Measurements from ENCODE around the gene TUNAR.

TUNAR gene

GRCh38 chr14:95831041-95831440 lies 45.6 kb upstream of the TUNAR start:
- no peaks in the 10 kb centered on the region for H3K36me3 ChIP-seq (ENCODE audit: control insufficient read depth, insufficient read depth, low read length)
- no peaks in the 10 kb centered on the region for H3K9me3 ChIP-seq (ENCODE audit: control insufficient read depth, low read length)
- no peak overlapping the region for H3K4me3 ChIP-seq (ENCODE audit: low read depth, low read length)
- TF ChIP-seq CTCF (IDR thresholded peaks at IDR 0.05): no peak
- peak overlapping the region; percentile 48 for H3K27ac ChIP-seq
- H3K9ac ChIP-seq: no peak overlapping the region
- H3K27me3 ChIP-seq (ENCODE audit: control insufficient read depth, insufficient read depth, low read length): no peaks in the 10 kb centered on the region
- H2AFZ ChIP-seq: peak overlapping the region; percentile 68
- no peak overlapping the region for H3K4me2 ChIP-seq (ENCODE audit: low read length)
- H3K79me2 ChIP-seq: no peaks in the 10 kb centered on the region
- H3K4me1 ChIP-seq: peaks cover 34% of the 10 kb centered on the region

- Histone ChIP-seq H3K4me3 (ENCODE audit: low read depth, low read length) (no peak overlapping the region), H2AFZ (peak overlapping the region; percentile 68), H3K9me3 (ENCODE audit: control insufficient read depth, low read length) (no peaks in the 10 kb centered on the region), H3K27me3 (ENCODE audit: control insufficient read depth, insufficient read depth, low read length) (no peaks in the 10 kb centered on the region), H3K79me2 (no peaks in the 10 kb centered on the region), H3K9ac (no peak overlapping the region), H3K36me3 (ENCODE audit: control insufficient read depth, insufficient read depth, low read length) (no peaks in the 10 kb centered on the region), H3K27ac (peak overlapping the region; percentile 48), H3K4me2 (ENCODE audit: low read length) (no peak overlapping the region), H3K4me1 (peaks cover 34% of the 10 kb centered on the region)
- TF ChIP-seq CTCF (IDR thresholded peaks at IDR 0.05): no peak
These were observed 45.2 kb upstream of the TUNAR start for GRCh38 chr14:95831468-95831867.

- H3K79me2 ChIP-seq: no peaks in the 10 kb centered on the region
- no peak overlapping the region for H3K4me3 ChIP-seq (ENCODE audit: low read depth, low read length)
- H3K9ac ChIP-seq: no peak overlapping the region
- peak overlapping the region; percentile 48 for H3K27ac ChIP-seq
- peak overlapping the region; percentile 68 for H2AFZ ChIP-seq
- no peaks in the 10 kb centered on the region for H3K27me3 ChIP-seq (ENCODE audit: control insufficient read depth, insufficient read depth, low read length)
- no peak for TF ChIP-seq CTCF (IDR thresholded peaks at IDR 0.05)
- H3K4me2 ChIP-seq (ENCODE audit: low read length): no peak overlapping the region
- no peaks in the 10 kb centered on the region for H3K9me3 ChIP-seq (ENCODE audit: control insufficient read depth, low read length)
- peaks cover 34% of the 10 kb centered on the region for H3K4me1 ChIP-seq
- no peaks in the 10 kb centered on the region for H3K36me3 ChIP-seq (ENCODE audit: control insufficient read depth, insufficient read depth, low read length)
These were observed 44.6 kb upstream of the TUNAR start for GRCh38 chr14:95832012-95832411.

- TF ChIP-seq CTCF (IDR thresholded peaks at IDR 0.05): no peak
- Histone ChIP-seq H3K9me3 (ENCODE audit: control insufficient read depth, low read length) (no peaks in the 10 kb centered on the region), H3K4me3 (ENCODE audit: low read depth, low read length) (no peak overlapping the region), H3K4me2 (ENCODE audit: low read length) (no peak overlapping the region), H3K27ac (peak overlapping the region; percentile 15), H3K36me3 (ENCODE audit: control insufficient read depth, insufficient read depth, low read length) (no peaks in the 10 kb centered on the region), H3K27me3 (ENCODE audit: control insufficient read depth, insufficient read depth, low read length) (no peaks in the 10 kb centered on the region), H3K9ac (no peak overlapping the region), H3K4me1 (peaks cover 24% of the 10 kb centered on the region), H3K79me2 (no peaks in the 10 kb centered on the region), H2AFZ (peak overlapping the region; percentile 25)
These were observed 43.2 kb upstream of the TUNAR start for GRCh38 chr14:95833429-95833828.

GRCh38 chr14:95834496-95834895 lies 42.1 kb upstream of the TUNAR start:
- peaks cover 27% of the 10 kb centered on the region for H3K4me1 ChIP-seq
- no peak overlapping the region for H3K4me3 ChIP-seq (ENCODE audit: low read depth, low read length)
- peak overlapping the region; percentile 25 for H3K27ac ChIP-seq
- no peaks in the 10 kb centered on the region for H3K79me2 ChIP-seq
- H3K36me3 ChIP-seq (ENCODE audit: control insufficient read depth, insufficient read depth, low read length): no peaks in the 10 kb centered on the region
- H3K27me3 ChIP-seq (ENCODE audit: control insufficient read depth, insufficient read depth, low read length): no peaks in the 10 kb centered on the region
- no peak for TF ChIP-seq CTCF (IDR thresholded peaks at IDR 0.05)
- H3K9ac ChIP-seq: no peak overlapping the region
- peak overlapping the region; percentile 10 for H2AFZ ChIP-seq
- H3K4me2 ChIP-seq (ENCODE audit: low read length): no peak overlapping the region
- H3K9me3 ChIP-seq (ENCODE audit: control insufficient read depth, low read length): no peaks in the 10 kb centered on the region
